Fibroblast of skin of right quadriceps (primary cell): ENCODE results near the gene SPEG.

Experiments used
- DNase-seq: peaks from one replicate; pipeline ENCODE4 v3.0.0-alpha.2; 2013

The SPEG gene

GRCh38 chr2:219498280-219499057 is 63.8 kb downstream of the SPEG start, which contains the start of gene GMPPA:
Gene GMPPA, plus strand, starts transcription at chr2:219498891. Its CDS starts 1,085 bp downstream, at chr2:219499976.
- DNase-seq, result peak; percentile 99

- no peak for DNase-seq
Measured at GRCh38 chr2:219499058-219499307, 64.3 kb downstream of the SPEG start.

GRCh38 chr2:219499555-219499954 is 64.9 kb downstream of the SPEG start:
- no peak for DNase-seq

GRCh38 chr2:219500135-219500534 is 65.5 kb downstream of the SPEG start:
- DNase-seq, result peak; percentile 64

GRCh38 chr2:219501849-219502248 is 67.2 kb downstream of the SPEG start:
- DNase-seq, result no peak

- DNase-seq, result no peak
Measured at GRCh38 chr2:219502618-219503017, 68.0 kb downstream of the SPEG start.

- no peak for DNase-seq
Measured at GRCh38 chr2:219505585-219505984, 70.9 kb downstream of the SPEG start.

- no peak for DNase-seq
Measured at GRCh38 chr2:219506153-219506801, 71.6 kb downstream of the SPEG start.

- no peak for DNase-seq
Measured at GRCh38 chr2:219506802-219507526, 72.3 kb downstream of the SPEG start.

- DNase-seq, result no peak
Measured at GRCh38 chr2:219507581-219508443, 73.2 kb downstream of the SPEG start.

GRCh38 chr2:219508444-219508734 is 73.7 kb downstream of the SPEG start:
- DNase-seq, result no peak

- no peak for DNase-seq
Measured at GRCh38 chr2:219508971-219509779, 74.5 kb downstream of the SPEG start.

- DNase-seq, result peak; percentile 41
Measured at GRCh38 chr2:219509780-219510511, 75.3 kb downstream of the SPEG start.

GRCh38 chr2:219510512-219511135 is 76.0 kb downstream of the SPEG start:
- DNase-seq, result no peak

GRCh38 chr2:219511547-219512325 is 77.1 kb downstream of the SPEG start:
- DNase-seq, result no peak

- no peak for DNase-seq
Measured at GRCh38 chr2:219512524-219513216, 78.0 kb downstream of the SPEG start.

- DNase-seq, result no peak
Measured at GRCh38 chr2:219513787-219514186, 79.1 kb downstream of the SPEG start.

GRCh38 chr2:219514196-219514761 is 79.6 kb downstream of the SPEG start, which contains the start of gene ASIC4:
Gene ASIC4, plus strand, starts transcription at chr2:219514482. Its CDS starts 243 bp downstream, at chr2:219514725.
- DNase-seq, result no peak

- DNase-seq, result no peak
Measured at GRCh38 chr2:219514836-219515235, 80.2 kb downstream of the SPEG start.
